ENCODE data around the gene STIL.
A peak's percentile ranks its signal among the peaks of the same experiment; 100 is the strongest.
"Not testable (repeated sequence)": the region's sequence is repeated elsewhere in the genome, so short reads cannot be mapped to it uniquely, and the experiment has no call there.

Gene STIL

GRCh38 chr1:47216278-47217059, 97.5 kb downstream of the STIL start:
- DNase-seq: no peak

DNA sequence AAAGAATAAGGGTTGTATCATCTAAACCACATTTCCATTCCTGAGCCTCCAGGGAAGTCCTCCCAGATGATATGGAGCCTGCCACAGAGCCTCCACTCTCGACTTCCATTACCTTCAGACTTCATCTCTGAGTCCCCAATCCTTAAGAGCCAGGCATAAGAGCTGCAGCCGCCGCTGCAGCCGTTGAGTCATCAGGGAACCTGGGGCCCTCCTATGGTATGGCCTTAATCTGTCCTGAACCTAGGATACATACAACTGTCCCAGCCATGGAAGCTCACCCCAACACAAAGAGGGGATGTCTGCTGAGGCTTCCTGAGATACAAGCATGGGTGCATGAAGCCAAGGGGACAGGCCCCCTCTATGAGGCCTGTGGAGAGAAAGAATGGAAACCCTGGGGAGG, 98.2 kb downstream of the STIL start:
- DNase-seq: no peak

DNA sequence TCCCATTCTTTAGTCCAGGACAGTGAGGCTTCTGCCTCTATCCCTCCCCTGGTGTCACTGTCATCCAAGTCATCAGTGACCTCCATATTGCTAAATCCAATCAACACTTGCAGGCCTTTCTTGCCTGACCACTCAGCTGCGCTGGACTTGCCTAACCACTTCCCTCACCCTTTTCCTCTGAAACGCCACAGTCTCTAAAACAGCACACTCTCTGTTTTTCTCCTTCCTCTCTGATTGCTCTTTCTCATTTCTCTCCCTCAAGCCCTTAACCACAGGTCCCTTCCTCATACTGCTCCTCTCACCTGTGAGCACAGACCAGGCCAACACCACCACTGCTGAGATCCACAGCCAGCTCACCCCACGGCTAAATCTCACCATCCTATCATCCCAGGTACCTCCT, 99.4 kb downstream of the STIL start:
- DNase-seq: no peak

DNA sequence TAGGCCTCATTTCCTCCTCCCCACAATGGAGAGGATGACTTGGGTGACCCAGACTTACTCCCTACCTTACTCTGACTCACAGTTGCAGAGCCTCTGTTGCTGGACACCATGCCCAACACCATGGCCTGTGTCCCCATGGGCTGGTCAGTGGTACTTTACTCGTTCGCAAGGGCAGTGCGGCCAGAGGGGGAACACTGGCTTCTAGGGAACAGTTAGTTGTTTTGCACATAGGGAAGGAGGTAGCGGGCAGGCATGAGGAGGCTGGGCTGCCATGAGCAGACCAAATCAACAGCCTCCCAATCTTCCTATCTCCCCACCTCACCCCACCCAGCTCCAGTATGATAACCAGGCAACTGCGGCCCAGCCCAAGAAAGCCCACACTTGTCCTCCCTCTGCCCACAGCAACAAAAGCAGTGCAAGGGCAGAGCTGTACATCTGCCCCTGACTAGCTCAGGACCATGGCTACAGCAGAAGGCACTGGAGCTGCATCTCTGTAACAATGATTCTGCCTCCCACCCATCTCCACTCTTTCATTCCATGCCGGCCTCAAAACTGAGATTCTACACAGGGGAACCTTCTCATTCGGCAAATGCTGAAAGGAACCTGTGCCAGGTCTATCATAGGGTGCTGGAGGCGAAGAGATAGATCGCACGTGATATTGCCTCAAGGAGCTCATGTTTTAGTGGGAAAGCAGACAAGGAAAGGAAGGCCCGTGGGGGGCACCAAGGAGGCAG, 100.5 kb downstream of the STIL start:
- no peak for DNase-seq

DNA sequence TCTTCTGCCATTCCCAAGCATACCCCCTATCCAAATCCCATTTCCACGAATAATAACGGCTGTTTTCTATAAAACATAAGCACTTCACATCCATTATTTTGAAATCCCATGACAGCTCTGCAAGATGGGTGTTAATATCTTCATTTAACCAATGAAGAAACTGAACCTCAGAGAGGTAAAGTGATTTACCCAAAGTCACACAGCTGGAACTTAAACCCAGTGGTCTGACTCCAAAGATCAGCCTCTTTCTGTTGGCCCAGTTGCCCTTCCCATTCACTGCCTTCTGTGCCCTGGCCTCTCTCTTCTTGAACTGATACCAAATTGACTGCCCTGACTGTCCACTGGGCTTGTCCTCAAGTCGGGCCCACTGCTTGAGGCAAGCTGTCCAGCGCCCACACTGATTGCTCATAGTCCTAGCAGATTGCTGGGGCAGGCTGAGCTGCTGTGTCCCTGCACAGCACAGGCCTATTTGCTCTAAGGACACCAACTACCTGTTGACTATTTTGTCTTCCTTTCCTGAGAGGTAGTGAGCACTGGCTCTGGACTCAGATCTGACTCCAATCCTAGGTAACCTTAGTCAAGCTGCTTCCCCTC, 101.2 kb downstream of the STIL start:
- no peak for DNase-seq

GRCh38 chr1:47211796-47212269, 102.1 kb downstream of the STIL start:
- DNase-seq: no peak

DNA sequence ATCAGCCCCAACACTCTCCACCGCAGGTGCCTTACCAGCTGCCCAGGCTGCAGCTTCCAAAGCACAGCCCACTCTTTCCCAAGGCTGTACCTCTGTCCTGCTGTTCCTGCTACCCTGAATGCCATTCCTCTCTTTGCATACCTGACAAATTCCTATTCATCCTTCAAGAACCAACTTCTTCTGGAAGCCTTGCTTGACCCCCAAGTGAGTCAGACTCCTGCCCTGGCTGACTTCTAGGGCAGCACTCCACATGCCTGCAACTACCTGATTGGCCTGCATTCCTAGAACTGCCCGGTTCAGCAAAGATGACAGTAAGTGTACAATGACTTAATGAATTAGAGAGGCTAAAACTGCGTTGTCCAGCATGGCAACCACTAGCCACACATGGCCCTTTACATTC, 103.3 kb downstream of the STIL start:
- DNase-seq: no peak

DNA sequence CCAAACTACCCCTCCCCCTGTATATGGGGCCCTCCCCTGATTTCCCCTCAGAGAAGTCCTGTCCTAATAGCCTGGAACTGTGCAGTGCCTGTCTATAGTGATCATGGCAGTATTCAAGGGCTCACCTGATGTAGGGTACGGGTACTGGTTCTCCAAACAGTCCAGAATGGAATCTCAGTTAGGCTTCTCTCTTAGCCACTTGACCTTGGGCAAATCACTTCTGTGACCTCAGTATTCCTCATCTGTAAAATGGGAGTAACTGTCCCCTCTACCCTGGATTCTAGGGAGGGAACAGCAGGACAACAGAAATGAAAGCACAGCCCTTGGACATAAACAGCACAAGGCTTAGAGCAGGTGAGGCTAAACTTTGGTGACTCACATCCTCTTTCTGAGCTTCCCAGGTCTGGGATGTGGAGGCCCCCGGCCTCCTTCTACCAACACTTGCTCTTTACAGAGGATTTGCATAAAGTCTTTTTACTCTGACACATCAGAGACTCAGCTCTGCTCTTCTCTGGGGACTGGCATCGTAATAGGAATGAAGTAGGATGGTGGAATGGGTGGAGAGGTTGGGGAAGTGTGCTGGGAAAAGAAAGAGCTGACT, 104.1 kb downstream of the STIL start:
- DNase-seq: peak; percentile 66

DNA sequence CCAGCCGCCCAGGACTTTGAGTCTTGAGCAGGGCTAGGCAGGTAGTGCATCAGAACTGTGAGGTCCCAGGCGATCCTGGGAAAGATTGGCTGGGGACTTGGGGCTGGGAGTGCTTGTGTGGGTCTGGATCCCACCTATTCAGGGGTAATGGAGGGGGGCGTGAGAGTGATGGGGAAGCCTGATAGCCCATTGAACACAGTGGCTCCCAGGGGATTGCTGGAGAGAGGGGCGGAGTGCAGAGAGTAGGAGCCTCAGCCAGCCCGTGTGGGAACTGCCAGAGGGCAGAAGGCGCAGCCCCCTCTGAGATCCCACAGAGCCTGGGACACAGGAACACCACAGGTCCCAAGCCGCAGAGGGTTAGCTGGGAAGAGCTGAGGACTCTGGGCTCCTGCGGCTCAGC, 104.9 kb downstream of the STIL start:
- no peak for DNase-seq

- no peak for DNase-seq
Measured at GRCh38 chr1:47208374-47208850, 105.5 kb downstream of the STIL start.

DNA sequence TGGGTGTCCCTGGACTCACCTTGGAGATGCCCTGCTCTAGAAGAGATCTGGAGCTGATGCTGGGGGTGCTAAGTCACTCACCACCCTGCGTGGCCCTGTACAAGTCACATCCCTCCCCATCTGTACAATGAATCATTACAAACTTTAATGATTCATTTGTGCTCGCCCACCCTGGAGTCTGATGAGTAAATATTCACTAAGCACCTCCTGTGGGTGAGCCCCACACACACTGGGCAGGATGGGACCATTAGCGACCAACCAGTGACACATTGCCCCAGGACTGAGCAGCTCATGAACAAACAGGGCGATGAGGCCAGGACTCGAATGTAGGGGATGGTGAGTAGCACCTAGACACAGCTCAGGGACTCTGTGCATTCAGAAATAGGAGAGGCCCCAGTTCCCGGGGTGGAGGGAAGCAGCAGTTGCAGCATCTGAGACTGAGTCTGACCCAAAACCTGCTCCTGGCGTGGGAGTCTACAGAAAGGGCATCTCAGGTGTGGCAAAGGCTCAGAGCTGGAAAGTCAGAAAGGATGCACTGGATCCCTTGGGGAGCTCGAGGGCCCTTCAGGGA, 106.1 kb downstream of the STIL start:
- no peak for DNase-seq

DNA sequence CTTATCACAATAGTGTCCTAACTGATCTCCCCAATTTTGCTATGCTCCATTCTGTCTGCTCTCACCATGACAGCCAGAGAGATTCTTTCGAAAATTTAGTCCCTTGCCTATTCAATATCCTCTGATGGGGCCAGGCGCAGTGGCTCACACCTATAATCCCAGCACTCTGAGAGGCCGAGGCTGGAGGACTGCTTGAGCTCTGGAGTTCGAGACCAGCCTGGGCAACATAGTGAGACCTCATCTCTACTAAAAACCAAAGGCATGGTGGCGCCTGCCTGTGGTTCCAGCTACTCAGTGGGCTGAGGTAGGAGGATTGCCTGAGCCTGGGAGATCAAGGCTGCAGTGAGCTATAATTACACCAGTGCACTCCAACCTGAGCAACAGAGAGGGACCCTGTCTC, 108.0 kb downstream of the STIL start:
- DNase-seq: no peak

GRCh38 chr1:47203504-47203903, 110.4 kb downstream of the STIL start:
- not testable (repeated sequence) for DNase-seq

GRCh38 chr1:47201179-47201578, 112.8 kb downstream of the STIL start:
- DNase-seq: no peak

All from DMS53 (cell line).